Fibroblast of pulmonary artery (primary cell): ENCODE measurements around the gene BRF1.

Experiments
- DNase-seq: peaks from one replicate; pipeline ENCODE4 v3.0.0-alpha.2; 2010; ENCODE audit warnings: low read depth
- H3K4me3 ChIP-seq: replicated peaks from 2 replicates; pipeline ENCODE4 v1.5.1; 2011; ENCODE audit warnings: low read depth, mild to moderate bottlenecking, control low read depth, low read length, moderate library complexity
- CTCF ChIP-seq: IDR thresholded peaks from 2 replicates; pipeline ENCODE4 v1.5.1; 2011; ENCODE audit warnings: mild to moderate bottlenecking, control low read depth, low read length, inconsistent platforms; ENCODE audit errors: missing control alignments

The BRF1 gene

GRCh38 chr14:105161964-105162668, 138.7 kb downstream of the BRF1 start:
- no peak overlapping the region for H3K4me3 ChIP-seq
- TF ChIP-seq CTCF = no peak
- DNase-seq = no peak

GRCh38 chr14:105161309-105161708, 139.5 kb downstream of the BRF1 start:
- no peak for TF ChIP-seq CTCF
- DNase-seq = no peak
- no peak overlapping the region for H3K4me3 ChIP-seq

- no peak for DNase-seq
- no peak overlapping the region for H3K4me3 ChIP-seq
- TF ChIP-seq CTCF = no peak
These were observed 140.0 kb downstream of the BRF1 start for GRCh38 chr14:105160776-105161175.

GRCh38 chr14:105159344-105159743, 141.5 kb downstream of the BRF1 start:
- no peak for TF ChIP-seq CTCF
- no peak for DNase-seq
- H3K4me3 ChIP-seq = no peak overlapping the region
